Measurements from ENCODE around the gene BARX2.
"Not testable (repeated sequence)": the region's sequence is repeated elsewhere in the genome, so short reads cannot be mapped to it uniquely, and the experiment has no call there.

BARX2 gene, protein sequence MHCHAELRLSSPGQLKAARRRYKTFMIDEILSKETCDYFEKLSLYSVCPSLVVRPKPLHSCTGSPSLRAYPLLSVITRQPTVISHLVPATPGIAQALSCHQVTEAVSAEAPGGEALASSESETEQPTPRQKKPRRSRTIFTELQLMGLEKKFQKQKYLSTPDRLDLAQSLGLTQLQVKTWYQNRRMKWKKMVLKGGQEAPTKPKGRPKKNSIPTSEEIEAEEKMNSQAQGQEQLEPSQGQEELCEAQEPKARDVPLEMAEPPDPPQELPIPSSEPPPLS

DNA sequence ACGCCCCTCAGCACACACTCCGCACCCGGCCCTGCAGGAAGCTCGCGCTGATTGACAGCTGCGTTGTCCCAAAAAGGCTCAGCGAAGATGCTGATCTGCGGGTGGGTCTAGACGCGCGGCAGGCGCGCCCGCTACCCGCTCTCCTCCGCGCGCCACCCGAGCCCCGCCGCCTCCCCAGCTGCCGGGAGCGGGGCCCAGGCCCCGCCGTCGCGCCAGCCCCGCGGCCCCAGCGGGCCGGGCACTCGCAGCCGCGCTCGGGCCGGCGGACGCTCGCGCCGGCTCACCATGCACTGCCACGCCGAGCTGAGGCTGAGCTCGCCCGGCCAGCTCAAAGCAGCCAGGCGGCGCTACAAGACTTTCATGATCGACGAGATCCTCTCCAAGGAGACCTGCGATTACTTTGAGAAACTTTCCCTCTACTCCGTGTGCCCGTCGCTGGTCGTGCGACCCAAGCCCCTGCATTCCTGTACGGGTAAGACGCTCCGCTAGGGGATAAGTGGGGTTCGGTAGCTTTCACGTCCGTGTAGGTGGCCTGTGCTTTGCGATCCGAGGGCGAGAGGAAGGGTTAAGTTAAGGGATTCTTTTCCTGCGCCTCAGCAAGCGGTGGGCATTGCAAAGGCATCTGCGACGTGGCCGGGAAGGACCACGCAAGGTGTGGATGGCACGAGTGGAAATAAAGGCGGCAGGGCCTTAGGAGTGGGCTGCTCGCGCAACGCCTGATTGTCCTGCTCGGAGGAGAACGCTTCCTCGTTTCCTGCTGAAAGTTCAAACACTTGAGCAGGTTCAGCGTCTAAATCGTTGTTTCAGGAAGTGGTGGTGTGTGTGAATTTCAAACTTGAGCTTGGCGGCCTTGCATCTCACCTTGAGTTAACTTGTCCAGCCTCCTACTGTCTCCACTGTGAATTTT, at the start of gene BARX2:
Gene BARX2, plus strand, starts transcription at position 98 of the 907 bp plus-strand sequence. Its CDS starts 188 bp downstream, at position 286.
- no peaks in the 10 kb centered on the region for H3K36me3 Mint-ChIP-seq (ENCODE audit: low read depth)
- H3K9me3 Mint-ChIP-seq, result no peaks in the 10 kb centered on the region
- H3K4me1 Mint-ChIP-seq (ENCODE audit: low read depth), result peaks cover 25% of the 10 kb centered on the region
- H3K27ac Mint-ChIP-seq, result peak within 1 kb of the TSS; percentile 26
- H3K4me3 Mint-ChIP-seq, result peak within 1 kb of the TSS; percentile 75
- peaks cover 71% of the 10 kb centered on the region for H3K27me3 Mint-ChIP-seq (ENCODE audit: low read depth)

DNA sequence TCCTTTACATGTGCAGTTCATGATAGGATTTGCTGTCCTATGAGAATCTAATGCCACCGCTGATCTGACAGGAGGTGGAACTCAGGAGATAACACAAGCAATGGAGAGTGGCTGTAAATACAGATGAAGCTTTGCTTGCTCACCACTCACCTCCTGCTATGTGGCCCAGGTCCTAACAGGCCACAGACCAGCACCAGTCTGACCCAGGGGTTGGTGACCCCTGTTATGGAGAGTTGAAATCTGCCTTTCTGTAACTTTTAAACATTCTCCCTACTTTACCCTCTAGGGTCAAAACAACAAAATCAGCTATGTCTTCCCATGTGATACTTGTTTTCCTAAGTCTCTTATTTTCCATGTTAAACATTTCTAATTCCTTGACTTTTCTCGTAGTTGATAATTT, 48.7 kb upstream of the BARX2 start:
- H3K4me1 Mint-ChIP-seq (ENCODE audit: low read depth), result no peaks in the 10 kb centered on the region
- H3K36me3 Mint-ChIP-seq (ENCODE audit: low read depth), result no peaks in the 10 kb centered on the region
- no peaks in the 10 kb centered on the region for H3K9me3 Mint-ChIP-seq
- no peak overlapping the region for H3K27ac Mint-ChIP-seq
- peaks cover 3% of the 10 kb centered on the region for H3K27me3 Mint-ChIP-seq (ENCODE audit: low read depth)
- H3K4me3 Mint-ChIP-seq, result no peak overlapping the region

GRCh38 chr11:129327708-129328107, 47.9 kb upstream of the BARX2 start:
- H3K9me3 Mint-ChIP-seq; H3K4me1 Mint-ChIP-seq (ENCODE audit: low read depth); H3K4me3 Mint-ChIP-seq; H3K27me3 Mint-ChIP-seq (ENCODE audit: low read depth); H3K36me3 Mint-ChIP-seq (ENCODE audit: low read depth); H3K27ac Mint-ChIP-seq: not testable (repeated sequence)

GRCh38 chr11:129328756-129329155, 46.9 kb upstream of the BARX2 start:
- Mint-ChIP-seq H3K27ac (no peak overlapping the region), H3K27me3 (ENCODE audit: low read depth) (no peaks in the 10 kb centered on the region), H3K4me3 (no peak overlapping the region), H3K4me1 (ENCODE audit: low read depth) (no peaks in the 10 kb centered on the region), H3K36me3 (ENCODE audit: low read depth) (no peaks in the 10 kb centered on the region), H3K9me3 (no peaks in the 10 kb centered on the region)

- Mint-ChIP-seq H3K27me3 (ENCODE audit: low read depth) (no peaks in the 10 kb centered on the region), H3K4me1 (ENCODE audit: low read depth) (no peaks in the 10 kb centered on the region), H3K9me3 (no peaks in the 10 kb centered on the region), H3K27ac (no peak overlapping the region), H3K36me3 (ENCODE audit: low read depth) (no peaks in the 10 kb centered on the region), H3K4me3 (no peak overlapping the region)
These were observed 44.4 kb upstream of the BARX2 start for GRCh38 chr11:129331217-129331616.

GRCh38 chr11:129331871-129332274, 43.8 kb upstream of the BARX2 start:
- H3K4me1 Mint-ChIP-seq (ENCODE audit: low read depth), result no peaks in the 10 kb centered on the region
- H3K4me3 Mint-ChIP-seq, result no peak overlapping the region
- H3K27me3 Mint-ChIP-seq (ENCODE audit: low read depth), result no peaks in the 10 kb centered on the region
- no peaks in the 10 kb centered on the region for H3K36me3 Mint-ChIP-seq (ENCODE audit: low read depth)
- no peaks in the 10 kb centered on the region for H3K9me3 Mint-ChIP-seq
- H3K27ac Mint-ChIP-seq, result no peak overlapping the region

- no peaks in the 10 kb centered on the region for H3K4me1 Mint-ChIP-seq (ENCODE audit: low read depth)
- H3K4me3 Mint-ChIP-seq, result no peak overlapping the region
- H3K27me3 Mint-ChIP-seq (ENCODE audit: low read depth), result no peaks in the 10 kb centered on the region
- no peaks in the 10 kb centered on the region for H3K9me3 Mint-ChIP-seq
- H3K27ac Mint-ChIP-seq, result no peak overlapping the region
- H3K36me3 Mint-ChIP-seq (ENCODE audit: low read depth), result no peaks in the 10 kb centered on the region
These were observed 41.8 kb upstream of the BARX2 start for GRCh38 chr11:129333873-129334272.

GRCh38 chr11:129344301-129344940, 31.2 kb upstream of the BARX2 start:
- not testable (repeated sequence) for H3K27me3 Mint-ChIP-seq (ENCODE audit: low read depth); H3K4me1 Mint-ChIP-seq (ENCODE audit: low read depth); H3K9me3 Mint-ChIP-seq; H3K27ac Mint-ChIP-seq; H3K36me3 Mint-ChIP-seq (ENCODE audit: low read depth); H3K4me3 Mint-ChIP-seq

DNA sequence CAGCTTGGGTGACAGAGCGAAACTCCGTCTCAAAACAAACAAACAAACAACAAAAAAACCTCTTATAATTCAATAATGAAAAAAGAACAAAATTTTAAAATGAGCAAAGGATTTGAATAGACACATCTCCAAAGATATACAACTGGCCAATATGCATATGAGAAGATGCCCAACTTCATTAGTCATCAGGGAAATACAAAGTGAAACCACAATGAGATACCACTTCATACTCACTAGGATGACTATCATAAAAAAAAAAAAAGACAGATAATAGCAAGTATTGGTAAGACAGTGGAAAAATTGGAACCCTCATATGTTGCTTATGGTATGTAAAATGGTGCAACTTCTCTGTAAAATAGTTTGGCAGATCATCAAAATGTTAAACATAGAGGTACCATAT, 28.7 kb upstream of the BARX2 start:
- H3K27me3 Mint-ChIP-seq (ENCODE audit: low read depth), result no peaks in the 10 kb centered on the region
- H3K4me1 Mint-ChIP-seq (ENCODE audit: low read depth), result no peaks in the 10 kb centered on the region
- no peak overlapping the region for H3K4me3 Mint-ChIP-seq
- H3K27ac Mint-ChIP-seq, result no peak overlapping the region
- H3K36me3 Mint-ChIP-seq (ENCODE audit: low read depth), result no peaks in the 10 kb centered on the region
- H3K9me3 Mint-ChIP-seq, result no peaks in the 10 kb centered on the region

DNA sequence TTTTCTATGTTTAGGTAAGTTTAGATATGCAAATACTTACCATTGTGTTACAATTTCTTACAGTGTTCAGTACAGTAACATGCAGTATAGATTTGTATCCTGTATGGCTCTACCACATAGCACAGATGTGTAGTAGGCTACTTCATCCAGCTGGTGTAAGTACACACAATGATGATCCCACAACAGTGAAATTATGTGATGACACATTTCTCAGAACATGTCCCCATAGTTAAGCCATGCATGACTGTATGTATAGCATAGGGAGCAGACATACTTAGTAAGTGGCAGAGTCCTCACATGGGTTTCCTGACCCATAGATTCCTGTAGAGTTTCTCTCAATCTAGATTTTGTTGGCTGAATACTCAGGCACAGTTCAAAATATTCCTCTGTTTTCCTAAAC, 26.8 kb upstream of the BARX2 start:
- Mint-ChIP-seq H3K9me3 (no peaks in the 10 kb centered on the region), H3K36me3 (ENCODE audit: low read depth) (no peaks in the 10 kb centered on the region), H3K27me3 (ENCODE audit: low read depth) (peaks cover 1% of the 10 kb centered on the region), H3K27ac (no peak overlapping the region), H3K4me3 (no peak overlapping the region), H3K4me1 (ENCODE audit: low read depth) (no peaks in the 10 kb centered on the region)

DNA sequence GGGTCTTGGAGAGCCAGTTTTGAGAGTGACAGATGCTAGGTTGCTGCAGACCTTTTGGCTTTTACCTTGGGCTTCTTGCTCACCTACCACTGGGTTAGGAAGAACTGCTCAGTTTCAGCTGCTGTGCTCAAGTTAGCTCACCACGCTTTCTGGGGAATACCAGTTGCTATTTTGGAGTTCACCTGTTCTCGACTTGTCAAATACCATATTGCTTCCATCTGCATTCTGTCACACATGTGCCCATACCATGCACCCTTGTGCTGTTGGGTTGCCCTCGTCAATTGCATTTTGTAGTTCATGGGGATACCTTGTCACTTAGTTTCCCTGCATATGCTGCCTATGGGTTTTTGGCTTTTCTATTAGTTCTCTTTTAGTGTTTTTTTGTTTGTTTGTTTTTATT, 23.0 kb upstream of the BARX2 start:
- no peaks in the 10 kb centered on the region for H3K9me3 Mint-ChIP-seq
- no peaks in the 10 kb centered on the region for H3K4me1 Mint-ChIP-seq (ENCODE audit: low read depth)
- H3K4me3 Mint-ChIP-seq, result no peak overlapping the region
- H3K36me3 Mint-ChIP-seq (ENCODE audit: low read depth), result no peaks in the 10 kb centered on the region
- no peak overlapping the region for H3K27ac Mint-ChIP-seq
- H3K27me3 Mint-ChIP-seq (ENCODE audit: low read depth), result peaks cover 6% of the 10 kb centered on the region

DNA sequence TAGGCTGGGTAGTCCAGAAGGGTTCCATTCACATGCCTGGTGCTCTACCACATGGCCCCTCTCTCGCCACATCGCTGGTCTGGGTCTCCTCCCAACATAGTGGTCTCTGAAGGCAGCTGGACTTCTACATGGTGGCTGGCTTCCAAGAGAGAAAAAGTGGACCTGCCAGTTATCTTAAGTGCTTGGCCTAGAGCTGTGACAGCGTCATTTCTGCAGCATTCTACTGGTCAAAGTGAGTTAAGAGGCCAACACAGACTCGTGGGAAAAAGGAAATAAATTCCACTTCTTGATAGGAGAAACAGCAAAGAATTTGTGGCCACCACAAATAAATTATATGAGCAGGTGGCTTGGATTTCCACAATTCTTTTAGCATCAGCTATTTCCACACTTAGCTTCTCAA, 21.0 kb upstream of the BARX2 start:
- H3K9me3 Mint-ChIP-seq, result peaks cover 2% of the 10 kb centered on the region
- no peaks in the 10 kb centered on the region for H3K36me3 Mint-ChIP-seq (ENCODE audit: low read depth)
- H3K27me3 Mint-ChIP-seq (ENCODE audit: low read depth), result peaks cover 11% of the 10 kb centered on the region
- H3K27ac Mint-ChIP-seq, result no peak overlapping the region
- no peaks in the 10 kb centered on the region for H3K4me1 Mint-ChIP-seq (ENCODE audit: low read depth)
- no peak overlapping the region for H3K4me3 Mint-ChIP-seq

DNA sequence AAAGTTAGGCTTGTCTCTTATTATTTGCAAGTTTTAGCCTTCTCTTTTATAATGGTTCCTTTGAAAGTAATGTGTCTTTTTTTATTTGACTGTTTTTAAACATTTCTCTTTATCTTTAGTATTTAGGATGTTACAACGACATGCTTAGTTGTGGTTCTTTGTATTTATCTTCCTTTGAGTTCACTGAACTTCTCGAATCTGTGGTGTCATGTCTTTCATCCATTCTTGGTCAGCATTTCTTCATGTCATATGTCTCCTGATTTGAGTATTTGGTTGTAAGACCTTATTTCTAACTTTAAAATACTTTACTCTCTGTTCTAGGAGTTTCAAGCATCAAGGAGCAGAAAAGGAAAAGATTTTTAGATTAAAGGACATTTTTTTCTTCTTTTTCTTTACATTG, 15.9 kb upstream of the BARX2 start:
- Mint-ChIP-seq H3K4me3 (no peak overlapping the region), H3K4me1 (ENCODE audit: low read depth) (no peaks in the 10 kb centered on the region), H3K9me3 (peaks cover 4% of the 10 kb centered on the region)

DNA sequence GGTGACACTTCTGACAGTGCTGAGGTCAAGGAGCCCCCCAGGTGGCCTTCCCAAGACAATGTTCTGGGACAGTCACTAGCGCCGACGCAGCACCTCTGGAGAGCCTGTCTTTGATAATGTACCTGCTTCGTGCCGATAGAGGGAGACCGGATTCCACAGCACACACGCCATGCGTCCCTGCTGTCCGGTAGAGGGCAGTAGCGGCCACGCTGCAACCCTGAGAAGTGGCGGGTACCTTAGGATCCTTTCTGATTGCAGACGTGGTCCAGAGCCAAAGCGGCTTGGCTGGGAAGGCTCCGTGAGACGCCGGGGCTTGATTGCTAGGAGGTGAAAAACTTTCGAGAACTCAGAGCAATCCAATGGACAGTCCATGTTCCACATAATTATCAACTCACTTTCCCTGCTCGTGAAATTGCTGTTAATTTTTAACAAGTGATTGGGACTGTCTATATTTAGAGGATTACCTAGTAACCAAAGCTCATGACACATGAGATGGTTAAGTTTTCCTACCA, 11.4 kb upstream of the BARX2 start:
- no peaks in the 10 kb centered on the region for H3K36me3 Mint-ChIP-seq (ENCODE audit: low read depth)
- H3K4me1 Mint-ChIP-seq (ENCODE audit: low read depth), result no peaks in the 10 kb centered on the region
- H3K9me3 Mint-ChIP-seq, result peaks cover 4% of the 10 kb centered on the region
- no peak overlapping the region for H3K4me3 Mint-ChIP-seq
- no peak overlapping the region for H3K27ac Mint-ChIP-seq
- peaks cover 54% of the 10 kb centered on the region for H3K27me3 Mint-ChIP-seq (ENCODE audit: low read depth)

More for the DNA sequence above, 15.9 kb upstream of the BARX2 start:
- H3K27me3 Mint-ChIP-seq (ENCODE audit: low read depth), result peaks cover 21% of the 10 kb centered on the region
- H3K36me3 Mint-ChIP-seq (ENCODE audit: low read depth), result no peaks in the 10 kb centered on the region
- H3K27ac Mint-ChIP-seq, result no peak overlapping the region

All from T-helper 1 cell treated with Interleukin-12 subunit alpha and Interleukin-12 subunit beta and Interleukin-4 antibody, amounts not matched to agents 30 μg/mL and 1 μg/mL, for 36 hours (primary cell).